NCI-H2196 (cell line): Measurements from ENCODE around the gene MAFF.
"Not testable (repeated sequence)": the region's sequence is repeated elsewhere in the genome, so short reads cannot be mapped to it uniquely, and the experiment has no call there.

Experiments used
- DNase-seq: peaks from one replicate; lab custom pipeline; 2025; ENCODE audit not compliant: unreplicated experiment; lab: John Stamatoyannopoulos, UW

MAFF gene

GRCh38 chr22:38223289-38223960 lies 21.6 kb downstream of the MAFF start:
- no peak for DNase-seq

DNA sequence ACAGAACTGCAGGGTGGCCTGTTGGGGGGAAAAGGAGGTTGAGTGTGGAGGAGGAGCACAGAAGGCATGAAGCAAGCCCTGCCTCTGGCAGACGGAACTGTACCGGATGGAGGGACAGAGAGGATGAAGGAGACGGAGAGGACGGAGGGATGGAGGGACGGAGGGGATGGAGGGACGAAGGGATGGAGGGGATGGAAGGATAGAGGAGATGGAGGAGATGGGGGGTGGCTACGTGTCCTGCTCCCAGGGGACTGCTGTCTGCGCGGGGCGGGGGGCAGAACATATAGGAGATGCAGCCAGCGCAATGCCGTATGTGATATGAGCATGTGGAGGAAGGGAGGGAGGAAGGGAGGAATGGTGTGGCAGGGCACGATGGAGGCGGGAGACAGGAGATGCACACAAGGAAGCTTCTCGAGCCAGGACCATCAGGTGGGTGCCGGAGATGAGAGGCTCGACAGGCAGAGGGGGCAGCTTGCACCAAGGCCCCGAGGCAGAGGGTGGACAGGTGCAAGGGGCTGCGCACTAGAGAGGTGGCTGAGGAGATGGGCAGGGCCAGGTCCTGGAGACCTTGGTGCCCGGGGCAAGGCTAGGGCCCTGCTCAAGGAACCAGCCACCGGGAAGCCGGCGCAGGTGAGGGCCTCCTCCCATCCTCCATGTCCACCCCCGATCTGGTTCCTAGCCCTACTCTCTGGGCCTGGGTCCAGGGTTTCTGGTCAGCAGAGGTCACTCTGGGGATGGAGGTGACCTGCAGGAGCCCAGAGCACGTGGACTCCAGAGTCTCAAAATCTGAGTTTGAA lies 25.3 kb downstream of the MAFF start:
- DNase-seq, result no peak

DNA sequence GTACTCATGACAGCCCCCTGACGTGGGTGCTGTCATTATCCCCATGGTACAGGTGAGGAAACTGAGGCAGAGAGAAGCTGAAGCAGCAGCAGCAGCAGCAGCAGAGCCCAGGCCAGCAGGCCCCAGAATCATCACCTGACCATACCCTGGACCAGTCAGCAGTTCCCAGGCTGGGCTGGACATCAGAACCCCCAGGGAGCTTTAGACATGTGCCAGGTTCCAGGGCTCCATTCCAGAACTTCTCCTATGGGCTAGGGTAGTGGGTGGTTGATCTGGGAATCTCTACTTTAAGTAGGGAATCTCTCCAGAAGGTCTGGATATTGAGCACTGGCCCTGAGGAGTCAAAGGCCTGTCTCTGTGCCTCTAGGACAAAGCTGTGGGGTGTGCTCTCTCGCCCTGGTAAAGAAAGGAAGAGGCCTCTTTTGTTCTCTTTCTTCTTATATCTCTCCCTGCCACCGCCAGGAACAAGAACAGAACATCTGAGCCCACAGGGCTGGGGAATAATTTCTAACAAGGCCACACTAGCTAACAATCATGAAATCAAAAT lies 26.6 kb downstream of the MAFF start:
- no peak for DNase-seq

- no peak for DNase-seq
These were observed 27.3 kb downstream of the MAFF start for GRCh38 chr22:38228873-38229740.

DNA sequence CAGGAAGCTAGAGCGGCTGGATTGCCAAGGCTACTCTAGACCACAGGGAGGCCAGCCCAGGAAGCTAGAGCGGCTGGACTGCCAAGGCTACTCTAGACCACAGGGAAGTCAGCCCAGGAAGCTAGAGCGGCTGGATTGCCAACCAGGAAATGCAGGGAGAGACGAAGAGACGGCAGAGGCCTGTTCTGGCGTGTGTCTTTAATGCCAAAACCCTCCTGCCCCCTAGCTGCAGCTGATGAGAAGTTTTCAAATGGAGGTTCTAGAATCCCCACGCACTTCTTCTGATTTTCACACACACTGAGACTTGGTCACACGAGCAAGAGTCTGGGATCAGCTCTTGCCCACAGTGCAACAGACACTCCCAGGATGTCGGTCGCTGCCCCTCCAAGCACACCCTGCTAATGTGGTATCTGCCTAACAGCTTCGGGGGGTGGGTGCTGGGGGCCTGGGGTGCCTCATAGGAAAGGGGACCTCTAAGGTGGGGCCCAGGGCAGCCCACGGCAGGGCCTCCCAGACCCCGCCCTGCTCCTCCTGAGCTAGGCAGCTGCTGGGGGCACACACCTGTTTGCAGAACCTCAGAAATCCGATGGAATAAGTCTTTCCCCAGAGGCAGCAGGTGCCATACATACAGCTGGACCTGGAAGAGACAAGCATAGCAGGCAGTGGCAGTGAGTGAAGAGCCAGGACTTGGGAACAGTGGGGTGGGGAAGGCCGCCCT lies 28.5 kb downstream of the MAFF start:
- no peak for DNase-seq

DNA sequence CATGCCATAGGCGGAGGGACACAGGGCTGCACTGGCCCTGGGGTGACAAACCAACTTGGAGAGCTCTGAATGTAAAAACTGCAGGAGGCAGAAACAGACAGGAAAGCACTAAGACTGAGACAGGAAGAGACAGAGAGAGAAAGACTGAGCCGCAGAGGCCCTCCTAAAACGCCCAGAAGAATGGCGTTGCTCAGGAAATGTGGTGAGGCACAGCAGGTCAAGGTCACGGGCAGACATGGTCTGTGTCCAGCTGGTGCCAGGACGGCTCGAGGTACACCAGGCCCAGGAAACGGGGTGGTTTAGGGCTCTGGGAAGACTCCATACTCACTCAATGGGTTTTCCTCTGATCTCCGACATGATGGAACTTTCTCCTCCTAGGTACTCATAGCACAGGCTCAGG lies 29.1 kb downstream of the MAFF start:
- no peak for DNase-seq

DNA sequence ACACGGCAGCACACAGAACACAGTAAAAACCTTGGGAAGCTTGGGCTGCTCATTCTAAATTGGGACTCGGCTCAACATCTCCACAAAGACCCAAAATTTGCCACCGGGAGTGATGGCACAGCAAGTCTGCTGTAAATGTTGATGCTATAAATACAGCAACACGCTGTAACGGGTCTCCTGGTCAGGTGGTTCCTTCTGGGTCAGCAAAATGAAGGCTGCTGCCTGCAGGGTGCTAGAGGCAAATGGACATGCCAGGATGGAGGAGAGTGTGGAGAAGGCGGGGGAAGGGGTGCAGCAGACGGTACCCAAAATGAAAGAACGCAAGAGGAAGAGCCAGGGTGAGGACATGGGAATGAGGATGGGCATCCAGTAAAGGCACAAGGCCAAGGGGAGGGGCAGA lies 30.4 kb downstream of the MAFF start:
- DNase-seq, result no peak

DNA sequence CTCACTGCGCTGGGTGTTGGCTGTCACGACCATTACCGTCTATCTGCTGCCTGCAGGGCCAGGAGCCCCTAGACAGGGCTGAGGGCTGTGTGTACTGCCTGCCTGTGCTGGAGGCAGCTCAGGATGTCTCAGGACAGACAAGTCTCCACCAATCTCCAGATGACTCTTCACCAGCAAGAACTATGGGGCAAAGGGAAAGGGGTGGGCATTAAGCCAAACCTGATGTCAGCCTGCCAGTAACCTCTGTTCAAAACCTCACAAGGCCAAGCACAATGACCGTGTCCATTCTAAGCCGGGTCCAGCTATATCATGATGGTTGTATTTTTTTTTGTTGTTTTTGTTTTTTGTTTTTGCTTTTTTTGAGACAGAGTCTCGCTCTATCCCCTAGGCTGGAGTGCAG lies 31.6 kb downstream of the MAFF start:
- no peak for DNase-seq

DNA sequence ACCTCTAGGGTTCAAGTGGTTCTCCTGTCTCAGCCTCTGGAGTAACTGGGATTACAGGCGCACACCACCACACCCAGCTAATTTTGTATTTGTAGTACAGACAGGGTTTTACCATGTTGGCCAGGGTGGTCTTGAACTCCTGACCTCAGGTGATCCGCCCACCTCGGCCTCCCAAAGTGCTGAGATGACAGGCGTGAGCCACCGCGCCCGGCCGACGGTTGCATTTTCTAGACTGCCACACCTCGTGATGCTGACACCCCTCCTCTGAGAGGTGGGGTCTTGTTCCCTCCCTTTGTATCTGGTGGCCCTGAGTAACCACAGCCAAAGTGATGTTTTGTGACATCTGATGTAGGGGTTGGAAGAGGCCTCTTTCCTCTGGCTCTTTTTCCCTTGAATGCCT lies 32.1 kb downstream of the MAFF start:
- DNase-seq, result not testable (repeated sequence)

DNA sequence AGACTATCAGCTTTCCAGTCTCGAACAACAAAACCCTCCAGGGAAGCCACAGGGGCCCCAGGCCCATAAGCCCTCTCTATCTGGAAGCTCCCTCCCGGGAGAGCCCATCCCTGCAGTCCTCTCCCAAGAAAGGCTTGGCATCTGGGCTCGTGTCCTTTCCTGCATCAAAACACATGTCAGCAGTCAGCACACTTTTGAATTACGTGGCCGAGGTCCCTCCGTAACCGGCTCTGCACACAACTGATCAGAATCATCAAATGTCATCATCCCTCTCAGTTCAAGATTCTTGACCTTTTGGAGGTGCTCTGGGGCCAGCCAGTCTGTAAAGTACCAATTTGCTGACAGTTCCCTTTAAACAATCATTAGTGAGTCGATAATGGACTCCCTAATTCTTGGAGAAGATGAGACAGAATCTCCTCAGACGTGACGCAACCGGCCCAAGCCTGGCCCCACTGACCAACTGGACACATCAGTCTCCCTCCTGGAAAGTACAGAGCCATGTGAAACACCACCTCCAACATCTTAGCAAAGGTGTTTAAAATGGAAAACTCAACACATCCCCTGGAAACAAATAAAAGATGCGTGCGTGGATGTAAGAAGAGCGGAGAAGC lies 33.6 kb downstream of the MAFF start:
- DNase-seq, result no peak

- DNase-seq, result no peak
These were observed 35.0 kb downstream of the MAFF start for GRCh38 chr22:38236786-38237185.

GRCh38 chr22:38238519-38239071 lies 36.8 kb downstream of the MAFF start:
- DNase-seq, result no peak

GRCh38 chr22:38239101-38239761 lies 37.4 kb downstream of the MAFF start:
- DNase-seq, result peak; percentile 2

DNA sequence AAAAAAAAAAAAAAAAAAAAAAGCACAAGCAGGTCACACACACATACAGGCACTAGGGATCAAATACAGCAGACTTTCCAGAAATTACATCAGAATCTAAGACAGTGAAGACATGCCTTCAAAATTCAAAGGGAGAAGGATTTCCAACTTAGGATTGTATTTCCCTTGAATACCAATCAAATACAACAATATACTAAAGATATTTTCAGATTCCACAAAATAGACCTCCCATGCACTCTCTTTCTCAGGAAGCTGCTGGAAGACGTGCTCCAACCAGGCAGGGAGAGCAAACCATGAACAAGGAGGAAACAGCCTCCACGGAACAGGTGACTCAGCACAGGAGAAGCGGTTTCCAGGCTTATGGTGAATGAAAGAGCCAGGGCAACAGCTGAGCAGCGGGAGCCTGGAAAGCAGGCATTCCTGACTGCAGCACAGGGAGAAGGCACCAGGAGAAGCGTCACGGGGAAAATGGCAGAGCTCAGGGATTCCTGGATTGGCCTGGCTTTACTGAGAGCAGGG lies 39.0 kb downstream of the MAFF start:
- DNase-seq, result peak; percentile 3

- DNase-seq, result peak; percentile 74
These were observed 41.4 kb downstream of the MAFF start for GRCh38 chr22:38243007-38243765.

- DNase-seq, result no peak
These were observed 42.3 kb downstream of the MAFF start for GRCh38 chr22:38244106-38244505.

DNA sequence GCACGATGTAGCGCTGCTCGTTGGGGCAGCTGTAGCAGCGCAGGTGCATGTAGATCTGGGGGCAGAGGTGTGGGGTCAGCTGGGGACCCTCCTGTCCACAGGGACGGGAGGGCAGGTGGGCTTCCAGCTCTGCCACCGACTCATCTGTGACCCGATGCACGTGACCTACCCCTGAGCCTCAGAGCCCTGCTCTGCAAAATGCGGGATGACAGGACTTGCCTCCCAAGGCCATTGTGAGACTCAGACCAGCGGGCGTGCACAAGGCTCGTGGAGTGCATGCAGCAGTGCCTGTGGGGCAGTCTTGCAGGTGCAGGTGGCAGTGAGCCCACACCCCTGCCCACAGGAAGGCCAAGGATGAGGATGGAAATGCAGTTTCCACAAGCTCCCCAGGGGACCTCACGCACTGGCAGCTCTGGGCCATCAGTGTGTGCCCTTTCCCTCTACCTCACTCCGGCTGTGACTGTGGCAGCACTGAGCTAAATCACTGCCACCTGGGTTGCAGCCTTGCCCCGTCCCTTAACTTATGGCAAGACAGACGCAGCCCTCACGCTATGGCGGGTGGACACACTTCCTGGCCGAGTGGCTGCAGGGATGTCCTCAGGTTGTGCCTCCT lies 44.4 kb downstream of the MAFF start:
- no peak for DNase-seq

- no peak for DNase-seq
These were observed 44.9 kb downstream of the MAFF start for GRCh38 chr22:38246692-38247091.
